Glutamatergic neuron (in vitro differentiated cells): ENCODE measurements around the gene USP15. TPM values are rescaled to one million over a fixed set of nuclear protein-coding genes. Genes with fewer than 3 reads are reported as not detected.

ENCODE experiments used
- DNase-seq: peaks from one replicate; pipeline ENCODE4 v3.0.0; 2022
- H3K27ac Mint-ChIP-seq: one replicate; pipeline ENCODE4 v1.8.0; 2020; ENCODE audit warnings: mild to moderate bottlenecking, mixed read lengths, inconsistent platforms; ENCODE audit not compliant: unreplicated experiment
- H3K27me3 Mint-ChIP-seq: one replicate; pipeline ENCODE4 v1.8.0; 2020; ENCODE audit warnings: mild to moderate bottlenecking, moderate library complexity, mixed read lengths, inconsistent platforms; ENCODE audit not compliant: unreplicated experiment
- H3K36me3 Mint-ChIP-seq: one replicate; pipeline ENCODE4 v1.8.0; 2020; ENCODE audit warnings: mild to moderate bottlenecking, mixed read lengths, inconsistent platforms; ENCODE audit not compliant: unreplicated experiment
- H3K4me1 Mint-ChIP-seq: one replicate; pipeline ENCODE4 v1.8.0; 2020; ENCODE audit warnings: mild to moderate bottlenecking, low read depth, mixed read lengths, inconsistent platforms; ENCODE audit not compliant: unreplicated experiment
- H3K4me3 Mint-ChIP-seq: one replicate; pipeline ENCODE4 v1.8.0; 2020; ENCODE audit warnings: mild to moderate bottlenecking, mixed read lengths, inconsistent platforms; ENCODE audit not compliant: unreplicated experiment
- H3K9me3 Mint-ChIP-seq: one replicate; pipeline ENCODE4 v1.8.0; 2020; ENCODE audit warnings: mild to moderate bottlenecking, moderate library complexity, mixed read lengths, inconsistent platforms; ENCODE audit not compliant: unreplicated experiment
- CTCF ChIP-seq: fragments of 200-600 bp; sonication (generic); IDR thresholded peaks from one replicate; pipeline ENCODE4 v1.5.0; 2021; ENCODE audit not compliant: partially characterized antibody, unreplicated experiment
- total RNA-seq: library from RNA; stranded (reverse); fragmentation: NEBNext Ultra II Directional; extraction: Animal tissue kit (Norgen Biotek cat#: 25700); gene quantifications from one replicate; pipeline ENCODE4 v1.2.1, GENCODE V29; 2021; ENCODE audit not compliant: unreplicated experiment

USP15 gene
- total RNA-seq, 1 donor from 2014 or later: 74.4 TPM

GRCh38 chr12:62269464-62270228 lies 9.4 kb downstream of the USP15 start:
- TF ChIP-seq CTCF: no peak
- no peak overlapping the region for H3K27ac Mint-ChIP-seq
- no peaks in the 10 kb centered on the region for H3K9me3 Mint-ChIP-seq
- H3K4me1 Mint-ChIP-seq: peaks cover 9% of the 10 kb centered on the region
- no peaks in the 10 kb centered on the region for H3K36me3 Mint-ChIP-seq
- no peak overlapping the region for H3K4me3 Mint-ChIP-seq
- no peaks in the 10 kb centered on the region for H3K27me3 Mint-ChIP-seq
- DNase-seq: no peak

DNA sequence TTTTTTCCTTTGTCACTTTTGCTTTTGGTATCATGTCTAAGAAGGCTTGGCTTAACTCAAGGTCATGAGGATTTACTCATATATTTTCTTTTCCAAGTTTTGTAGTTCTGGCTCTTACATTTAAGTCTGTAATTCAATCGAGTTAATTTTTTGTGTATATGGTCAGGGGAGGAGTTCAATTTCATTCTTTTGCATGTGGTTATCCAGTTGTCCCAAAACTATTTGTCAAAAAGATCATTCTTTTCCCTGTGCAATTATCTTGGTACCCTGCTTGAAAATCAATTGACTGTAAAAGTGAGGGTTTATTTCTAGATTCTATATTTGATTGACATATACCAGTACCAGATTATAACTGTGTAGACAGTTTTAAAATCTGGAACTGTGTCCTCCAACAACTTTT lies 10.2 kb downstream of the USP15 start:
- no peak overlapping the region for H3K4me3 Mint-ChIP-seq
- peaks cover 9% of the 10 kb centered on the region for H3K4me1 Mint-ChIP-seq
- H3K27me3 Mint-ChIP-seq: no peaks in the 10 kb centered on the region
- H3K27ac Mint-ChIP-seq: no peak overlapping the region
- no peaks in the 10 kb centered on the region for H3K36me3 Mint-ChIP-seq
- DNase-seq: no peak
- H3K9me3 Mint-ChIP-seq: no peaks in the 10 kb centered on the region
- TF ChIP-seq CTCF: no peak

DNA sequence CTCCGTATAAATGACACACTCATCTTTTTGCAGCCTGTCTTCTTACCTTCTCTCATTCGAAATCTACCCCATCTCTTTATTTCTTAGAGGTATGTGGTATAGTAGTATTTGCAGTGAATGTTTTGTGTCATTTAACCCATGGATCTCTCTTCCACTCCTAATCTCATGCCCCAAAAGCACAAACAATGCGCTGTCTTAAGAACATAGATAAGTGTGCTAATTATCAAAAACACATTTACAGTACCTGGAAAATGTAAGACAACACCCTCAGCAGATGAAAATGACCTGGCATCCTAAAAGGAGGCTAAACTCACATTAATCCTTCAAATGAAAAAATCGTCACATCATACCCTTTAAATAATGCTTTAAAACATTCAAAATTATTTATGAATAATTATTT lies 10.7 kb downstream of the USP15 start:
- Mint-ChIP-seq H3K4me3 (no peak overlapping the region), H3K27ac (no peak overlapping the region), H3K4me1 (peaks cover 9% of the 10 kb centered on the region), H3K9me3 (no peaks in the 10 kb centered on the region), H3K36me3 (no peaks in the 10 kb centered on the region), H3K27me3 (no peaks in the 10 kb centered on the region)
- no peak for DNase-seq
- TF ChIP-seq CTCF: no peak

GRCh38 chr12:62272936-62273552 lies 12.8 kb downstream of the USP15 start:
- no peak for DNase-seq
- Mint-ChIP-seq H3K4me3 (no peak overlapping the region), H3K4me1 (no peaks in the 10 kb centered on the region), H3K27ac (no peak overlapping the region), H3K9me3 (no peaks in the 10 kb centered on the region), H3K27me3 (no peaks in the 10 kb centered on the region), H3K36me3 (no peaks in the 10 kb centered on the region)
- TF ChIP-seq CTCF: no peak

DNA sequence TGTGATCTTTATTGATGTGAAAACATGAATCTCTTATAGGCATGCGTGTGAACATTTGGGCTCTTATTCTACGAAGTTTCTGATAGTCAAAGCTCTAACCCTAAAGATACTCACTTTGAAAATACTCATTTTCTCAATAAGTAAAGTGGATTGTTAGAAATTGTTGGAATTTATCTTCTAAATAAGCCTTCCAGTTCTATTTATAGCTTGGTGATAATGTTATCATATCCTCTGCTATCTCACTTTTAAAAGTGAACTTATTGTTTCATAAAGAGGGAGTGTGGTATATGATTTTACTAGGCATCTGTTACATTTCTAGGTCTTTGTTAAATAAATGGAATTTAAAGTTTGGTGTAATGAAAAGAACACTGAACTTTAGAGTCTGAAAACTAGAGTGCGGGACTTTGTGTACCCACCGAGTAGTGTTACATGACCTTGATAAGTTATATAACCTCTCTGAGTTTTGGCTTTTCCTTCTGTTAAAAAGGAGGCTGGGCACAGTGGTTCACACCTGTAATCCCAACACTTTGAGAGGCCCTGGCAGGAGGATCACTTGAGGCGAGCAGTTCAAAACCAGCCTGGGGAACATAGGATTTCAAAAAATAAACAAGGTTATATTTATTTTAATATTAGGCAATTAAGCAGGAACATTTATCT lies 13.6 kb downstream of the USP15 start:
- H3K27me3 Mint-ChIP-seq: no peaks in the 10 kb centered on the region
- no peaks in the 10 kb centered on the region for H3K36me3 Mint-ChIP-seq
- no peak for TF ChIP-seq CTCF
- no peak overlapping the region for H3K27ac Mint-ChIP-seq
- no peaks in the 10 kb centered on the region for H3K9me3 Mint-ChIP-seq
- no peak for DNase-seq
- no peak overlapping the region for H3K4me3 Mint-ChIP-seq
- H3K4me1 Mint-ChIP-seq: no peaks in the 10 kb centered on the region
